ENCODE results near the gene SERPINA1.
A peak's percentile ranks its signal among the peaks of the same experiment; 100 is the strongest.
"Not testable (repeated sequence)": the region's sequence is repeated elsewhere in the genome, so short reads cannot be mapped to it uniquely, and the experiment has no call there.

Gene SERPINA1

DNA sequence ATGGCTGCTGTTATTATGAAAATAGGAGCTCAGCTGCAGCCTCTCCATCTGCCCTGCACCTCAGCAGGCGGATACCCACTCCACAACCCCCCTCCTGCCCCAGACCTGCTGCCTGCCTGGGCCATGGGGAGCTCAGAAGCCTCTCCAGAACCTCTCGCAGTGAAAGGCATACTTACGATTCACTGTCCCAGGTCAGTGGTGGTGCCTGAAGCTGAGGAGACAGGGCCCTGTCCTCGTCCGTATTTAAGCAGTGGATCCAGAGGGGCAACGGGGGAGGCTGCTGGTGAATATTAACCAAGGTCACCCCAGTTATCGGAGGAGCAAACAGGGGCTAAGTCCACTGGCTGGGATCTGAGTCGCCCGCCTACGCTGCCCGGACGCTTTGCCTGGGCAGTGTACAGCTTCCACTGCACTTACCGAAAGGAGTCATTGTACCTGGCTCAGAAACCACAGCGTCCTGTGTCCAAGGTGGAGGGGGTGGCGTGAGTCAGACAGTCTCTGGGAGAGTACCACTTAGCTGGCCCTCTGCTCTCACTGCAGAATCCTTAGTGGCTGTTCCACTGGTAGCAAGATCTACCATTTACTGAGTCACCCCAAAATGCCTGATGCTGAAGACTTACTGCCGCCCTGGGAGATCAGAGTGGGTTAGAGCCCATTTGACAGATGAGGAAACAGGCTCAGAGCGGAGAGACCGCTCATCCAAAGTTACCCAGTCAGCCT lies at the start of gene SERPINA1:
SERPINA1 (minus strand) TSS at position 219 of the 720 bp plus-strand sequence. CDS start 5,365 bp downstream, outside the sequence.
- no peak for DNase-seq (ENCODE audit: low read depth in 3 of 3)

DNA sequence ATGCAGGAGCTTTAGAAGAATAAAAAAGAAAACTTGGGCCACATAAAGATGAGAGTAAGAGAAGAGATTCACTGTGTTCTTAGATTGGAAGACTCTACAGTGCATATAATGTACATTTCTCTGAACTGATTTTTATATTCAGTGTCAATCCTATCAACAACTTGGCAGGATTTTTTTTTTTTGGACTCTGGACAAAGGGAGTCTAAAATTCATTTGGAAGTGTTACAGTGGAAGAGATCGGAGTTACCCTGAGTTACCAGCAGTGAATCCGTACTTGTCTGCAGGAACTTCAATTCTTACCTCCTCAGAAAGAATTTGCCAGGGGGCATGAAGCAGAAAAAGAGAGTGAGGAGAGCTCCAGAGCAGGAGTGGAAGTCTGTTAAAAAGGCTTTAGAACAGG lies 40.2 kb upstream of the SERPINA1 start:
- DNase-seq (ENCODE audit: low read depth in 3 of 3), result no peak

DNA sequence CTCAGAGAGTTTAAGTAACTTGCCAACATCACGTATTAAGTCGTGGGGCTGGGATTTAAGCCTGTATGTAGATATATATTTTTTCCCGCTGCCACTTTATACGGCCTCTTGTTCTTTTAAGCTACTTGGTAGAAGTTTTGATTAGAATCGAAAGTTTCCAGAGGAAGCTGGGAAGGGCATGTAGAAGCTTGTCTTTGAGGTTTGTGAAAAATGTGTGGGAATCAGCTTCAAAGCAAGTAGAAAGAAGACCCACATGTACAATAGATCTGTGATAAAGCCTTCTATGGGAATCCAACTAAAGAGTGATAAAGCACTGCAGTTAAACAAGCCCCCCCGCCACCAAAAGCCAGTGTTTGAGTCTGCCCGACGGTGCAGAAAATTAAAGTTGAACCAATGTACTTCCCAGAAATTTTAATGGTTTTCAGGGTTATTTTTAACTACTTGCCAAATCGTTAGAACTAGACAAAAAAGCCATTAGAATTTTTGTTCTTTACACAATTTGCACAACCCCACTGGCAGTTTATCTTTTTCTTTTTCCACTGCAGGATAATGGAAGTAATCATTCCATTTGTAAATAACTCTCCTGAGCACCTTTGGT lies 38.7 kb upstream of the SERPINA1 start:
- DNase-seq (ENCODE audit: low read depth in 3 of 3), result no peak

DNA sequence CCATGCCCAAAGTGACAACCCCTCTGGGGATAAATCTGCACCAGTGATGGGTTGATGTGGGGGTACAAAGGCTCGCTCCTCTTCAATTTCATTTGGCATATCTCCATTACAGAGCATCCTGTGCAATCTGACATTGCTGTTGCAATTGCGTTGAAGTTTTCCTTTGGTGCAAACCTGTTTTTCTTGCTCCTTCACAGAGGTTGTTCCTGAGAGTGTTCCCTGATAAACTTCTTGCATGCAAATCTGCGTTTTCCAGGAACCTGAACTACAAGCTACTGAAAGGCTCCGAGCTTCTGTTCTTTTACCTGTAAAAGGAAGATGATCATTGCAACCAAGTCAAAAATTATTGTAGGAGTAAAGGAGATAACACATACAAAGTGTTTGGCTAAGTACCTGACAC lies 38.1 kb upstream of the SERPINA1 start:
- DNase-seq (ENCODE audit: low read depth in 3 of 3), result no peak

DNA sequence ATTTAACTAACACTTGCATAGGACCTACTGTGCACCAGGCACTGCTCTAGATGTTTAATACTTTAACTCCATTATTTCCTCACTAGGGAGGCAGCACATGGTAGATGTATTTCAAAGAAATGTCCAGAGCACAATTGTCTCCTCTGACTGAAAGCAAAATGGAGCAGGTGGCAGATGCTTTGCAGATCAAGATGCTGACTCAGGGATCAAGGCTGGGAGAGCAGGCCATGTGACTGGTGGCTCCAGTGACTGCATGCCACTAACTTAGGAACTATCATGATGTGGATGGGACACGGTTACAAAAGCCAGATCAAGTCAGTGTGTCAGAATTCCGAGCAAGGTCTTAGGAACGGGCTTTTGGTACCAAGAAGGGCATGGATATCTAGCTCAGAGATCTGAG lies 36.0 kb upstream of the SERPINA1 start:
- no peak for DNase-seq (ENCODE audit: low read depth in 3 of 3)

DNA sequence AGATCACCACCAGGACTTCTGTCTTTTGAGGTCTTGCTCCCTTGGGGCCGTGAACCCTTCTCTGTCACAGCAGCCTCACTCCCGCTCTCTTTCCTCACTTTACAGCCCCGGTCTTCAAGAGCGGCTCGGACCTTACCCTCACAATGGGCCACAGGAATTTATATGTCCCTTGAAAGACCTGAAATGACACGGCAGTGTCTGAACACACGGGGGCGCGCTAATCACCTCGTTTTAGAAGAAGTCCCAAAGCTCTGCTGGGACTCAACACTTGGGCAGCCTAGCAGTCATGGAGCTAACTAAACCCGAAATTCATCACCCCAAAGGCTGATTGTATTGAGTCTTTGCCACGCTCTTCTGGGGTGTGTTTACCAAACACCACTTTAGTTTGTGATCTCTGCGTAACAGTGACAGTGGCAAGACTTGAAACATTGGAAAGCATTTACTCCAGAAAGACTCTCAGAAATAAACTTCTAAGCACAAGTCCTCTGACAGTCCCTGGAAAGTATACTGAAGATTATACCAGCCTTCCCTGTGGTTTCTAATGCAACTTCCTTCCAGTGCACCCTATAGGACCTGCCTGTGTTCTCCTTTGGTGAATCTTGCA lies 35.2 kb upstream of the SERPINA1 start:
- DNase-seq (ENCODE audit: low read depth in 3 of 3), result peak in 1 of 3 experiments; percentile 19

DNA sequence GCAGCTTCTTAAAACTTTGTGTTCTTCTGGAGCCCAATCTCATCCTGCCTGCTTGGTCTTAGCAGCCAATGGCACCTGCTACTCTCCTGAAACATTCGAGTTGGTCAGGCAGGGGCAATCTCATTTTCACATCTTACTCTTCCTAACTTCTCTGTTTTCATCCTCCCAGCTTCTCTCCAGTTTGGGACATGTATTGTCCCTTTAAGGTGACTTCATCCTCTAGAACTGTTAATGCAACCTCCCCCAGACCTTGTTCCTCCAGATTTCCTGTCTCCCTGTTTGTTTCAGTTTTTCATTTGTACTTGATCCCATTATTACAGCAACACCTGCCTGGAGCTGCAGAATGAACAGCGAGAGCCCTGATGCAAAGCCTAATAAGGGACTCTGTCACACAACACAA lies 32.9 kb upstream of the SERPINA1 start:
- DNase-seq (ENCODE audit: low read depth in 3 of 3), result no peak

DNA sequence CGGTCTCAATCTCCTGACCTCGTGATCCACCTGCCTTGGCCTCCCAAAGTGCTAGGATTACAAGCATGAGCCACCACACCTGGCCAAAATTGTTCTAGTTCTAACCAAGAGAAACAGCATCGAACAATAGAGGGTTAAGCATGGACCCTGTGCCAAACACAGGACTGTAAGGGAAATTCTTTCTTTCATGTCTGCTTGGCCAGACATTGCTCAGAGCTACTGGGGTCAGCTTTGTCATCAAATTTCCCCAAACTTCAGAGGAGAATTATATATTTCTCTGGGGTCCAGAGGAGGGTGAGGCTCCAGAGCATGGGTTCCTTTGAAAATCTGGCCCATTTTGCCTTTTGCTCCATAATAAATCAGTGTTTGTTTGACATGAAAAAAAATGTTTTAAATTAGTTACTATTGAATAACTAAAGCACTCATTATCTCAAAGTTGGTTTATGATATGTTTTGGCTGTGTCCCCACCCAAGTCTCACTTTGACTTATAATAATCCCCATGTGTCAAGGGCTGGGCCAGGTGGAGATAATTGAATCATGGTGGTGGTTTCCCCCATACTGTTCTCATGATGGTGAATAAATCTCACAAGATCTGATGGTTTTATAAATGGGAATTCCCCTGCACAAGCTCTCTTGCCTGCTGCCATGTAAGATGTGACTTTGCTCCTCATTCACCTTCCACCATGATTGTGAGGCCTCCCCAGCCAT lies 29.2 kb upstream of the SERPINA1 start:
- not testable (repeated sequence) for DNase-seq (ENCODE audit: low read depth in 3 of 3)

DNA sequence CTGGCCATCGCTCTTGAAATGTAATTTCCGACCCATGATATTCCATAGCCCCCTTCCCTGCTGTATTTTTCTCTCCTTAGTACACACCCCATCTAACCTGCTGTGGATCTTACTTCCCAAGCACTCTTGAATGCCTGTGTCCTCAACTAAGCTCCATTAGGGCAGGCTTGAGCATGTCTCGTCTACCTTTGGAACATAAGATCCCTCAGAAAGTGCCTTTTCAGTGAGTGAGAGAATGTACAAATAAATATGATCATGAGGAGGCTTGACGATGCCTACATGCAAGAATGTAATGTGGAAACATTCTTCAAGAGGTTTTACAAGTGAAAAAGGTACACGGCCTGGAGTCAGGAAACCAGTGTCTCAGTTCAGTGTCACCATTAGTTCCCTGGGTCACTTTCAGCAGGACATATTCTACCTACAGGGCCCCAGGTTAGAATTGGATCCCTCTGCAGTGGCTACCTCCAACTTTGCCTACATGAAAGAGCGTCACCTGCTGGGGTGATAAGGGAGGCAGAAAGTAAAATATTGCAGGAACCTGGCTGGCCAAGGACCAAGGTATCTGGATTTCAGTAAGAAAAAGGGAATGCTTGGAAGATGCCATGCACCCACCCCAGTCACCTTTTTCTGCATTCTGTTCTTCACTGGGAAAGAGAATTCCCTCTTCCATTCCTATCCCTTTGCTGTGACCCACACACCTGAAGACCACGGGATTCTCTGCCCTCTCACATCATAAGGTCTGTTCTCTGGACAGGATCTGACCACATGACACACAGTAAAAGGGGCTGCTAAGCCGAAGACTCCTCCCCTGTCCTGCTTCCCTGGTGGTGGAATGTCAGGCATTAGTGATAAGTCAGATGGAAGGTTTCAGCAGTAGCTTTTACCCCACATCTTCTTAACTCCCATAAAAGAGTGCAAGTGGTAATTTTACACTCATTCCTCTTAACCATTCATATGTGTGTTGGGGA lies 24.6 kb upstream of the SERPINA1 start:
- DNase-seq (ENCODE audit: low read depth in 3 of 3), result no peak

DNA sequence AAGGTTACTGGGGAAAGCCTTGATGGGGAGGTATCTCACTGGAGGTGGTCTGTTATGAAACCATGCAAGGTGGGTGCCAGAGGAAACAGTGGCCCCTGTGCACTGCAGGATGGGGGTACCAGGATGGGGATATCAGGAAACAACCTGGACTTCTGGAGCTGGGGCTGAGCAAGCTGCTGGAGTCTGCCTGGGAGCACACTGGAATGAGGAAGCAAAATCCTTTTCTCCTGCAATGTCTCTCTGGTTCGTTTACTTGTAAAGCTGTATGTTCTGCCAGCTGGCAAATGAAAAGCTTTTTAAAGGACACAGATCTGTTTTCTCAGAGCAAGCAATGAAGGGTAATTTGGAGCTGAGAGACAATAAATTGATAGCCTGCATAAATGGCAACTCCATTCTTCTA lies 23.2 kb upstream of the SERPINA1 start:
- no peak for DNase-seq (ENCODE audit: low read depth in 3 of 3)

DNA sequence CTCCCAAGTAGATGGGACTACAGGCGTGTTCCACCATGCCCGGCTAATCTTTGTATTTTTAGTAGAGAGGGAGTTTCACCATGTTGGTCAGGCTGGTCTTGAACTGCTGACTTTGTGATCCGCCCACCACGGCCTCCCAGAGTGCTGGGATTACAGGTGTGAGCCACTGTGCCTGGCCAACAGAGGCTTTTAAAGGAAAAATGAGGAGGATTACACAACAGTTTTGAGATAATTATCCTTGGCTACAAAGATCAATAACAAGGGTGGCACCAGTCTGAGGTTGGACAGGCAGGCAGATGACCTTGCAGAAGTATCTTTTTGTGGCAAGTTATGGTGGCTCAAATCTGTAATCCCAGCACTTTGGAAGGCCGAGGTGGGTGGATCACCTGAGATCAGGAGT lies 21.0 kb upstream of the SERPINA1 start:
- not testable (repeated sequence) for DNase-seq (ENCODE audit: low read depth in 3 of 3)

DNA sequence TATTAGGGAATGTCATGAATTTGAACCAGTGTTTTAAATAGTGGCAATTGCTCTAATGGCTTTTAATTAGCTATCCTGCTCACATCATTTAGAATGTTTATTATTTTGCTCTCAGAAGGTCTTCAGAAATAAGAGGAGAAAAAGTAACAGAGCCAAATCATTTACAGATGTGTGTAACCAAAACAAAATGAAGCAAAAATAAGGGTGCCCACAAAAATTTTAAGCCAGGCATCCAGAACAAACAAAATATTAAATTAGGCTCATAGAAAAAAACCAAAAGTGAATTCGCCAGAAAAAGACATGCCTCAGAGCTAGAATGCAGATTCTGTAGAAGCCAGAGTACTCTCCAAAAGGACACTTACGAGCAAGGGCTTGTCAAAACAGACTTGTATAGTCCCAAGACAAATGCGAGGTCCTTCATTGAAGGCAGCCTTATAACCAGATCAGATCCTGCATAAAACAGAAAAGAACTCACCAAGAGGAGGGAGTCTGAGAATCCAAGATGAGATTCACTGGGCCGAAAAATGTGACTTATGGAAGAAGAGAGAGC lies 20.2 kb upstream of the SERPINA1 start:
- no peak for DNase-seq (ENCODE audit: low read depth in 3 of 3)

DNA sequence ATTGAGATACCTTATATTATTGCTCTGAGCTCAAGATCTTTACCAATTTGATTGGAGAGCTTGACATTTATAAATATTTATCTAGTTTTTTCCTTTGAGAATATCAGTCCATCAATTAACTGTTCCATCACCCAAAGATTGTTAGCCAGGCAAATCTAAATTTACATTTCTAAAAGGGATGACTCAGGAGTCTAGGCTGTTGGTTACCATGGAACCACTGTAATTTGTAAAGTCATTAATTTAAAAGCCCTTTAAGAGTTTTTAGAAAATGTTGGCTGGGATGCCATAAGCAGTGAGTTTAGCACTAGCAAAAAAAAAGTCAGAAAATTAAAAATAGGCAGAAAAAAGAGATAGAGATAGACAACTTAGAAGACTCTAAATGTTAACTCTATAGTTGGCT lies 19.5 kb upstream of the SERPINA1 start:
- DNase-seq (ENCODE audit: low read depth in 3 of 3), result no peak

DNA sequence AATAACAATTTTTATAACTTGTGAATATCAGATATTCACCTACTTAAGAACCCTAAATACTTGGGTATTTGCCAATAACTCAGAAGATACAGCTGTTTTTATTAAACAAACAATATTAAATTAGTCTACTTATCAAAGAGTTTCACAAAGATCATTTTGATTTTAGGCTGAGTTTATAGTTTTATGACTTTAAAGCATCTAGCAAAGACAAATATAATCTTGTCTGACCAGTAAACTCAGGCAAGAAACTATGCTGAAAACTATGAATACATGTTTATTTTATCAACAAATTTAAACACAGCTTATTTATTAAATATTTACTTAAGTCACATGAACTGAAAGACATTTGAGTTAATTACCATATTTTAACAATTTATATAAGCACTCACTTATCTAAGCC lies 18.5 kb upstream of the SERPINA1 start:
- no peak for DNase-seq (ENCODE audit: low read depth in 3 of 3)

DNA sequence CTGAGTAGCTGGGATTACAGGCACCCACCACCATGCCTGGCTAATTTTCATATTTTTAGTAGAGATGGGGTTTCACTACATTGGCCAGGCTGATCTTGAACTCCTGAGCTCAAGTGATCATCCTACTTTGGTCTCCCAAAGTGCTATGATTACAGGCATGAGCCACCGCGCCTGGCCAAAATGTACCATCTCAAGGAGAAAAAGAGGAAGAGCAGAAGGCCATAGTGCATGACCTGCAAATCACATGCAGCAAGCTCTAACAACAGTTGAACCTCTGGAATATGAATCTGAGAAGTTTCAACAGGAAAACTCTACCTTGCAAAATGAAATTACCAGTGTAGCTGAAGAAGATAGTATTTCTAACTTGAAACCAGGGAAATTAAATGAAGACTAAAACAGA lies 17.1 kb upstream of the SERPINA1 start:
- no peak for DNase-seq (ENCODE audit: low read depth in 3 of 3)

DNA sequence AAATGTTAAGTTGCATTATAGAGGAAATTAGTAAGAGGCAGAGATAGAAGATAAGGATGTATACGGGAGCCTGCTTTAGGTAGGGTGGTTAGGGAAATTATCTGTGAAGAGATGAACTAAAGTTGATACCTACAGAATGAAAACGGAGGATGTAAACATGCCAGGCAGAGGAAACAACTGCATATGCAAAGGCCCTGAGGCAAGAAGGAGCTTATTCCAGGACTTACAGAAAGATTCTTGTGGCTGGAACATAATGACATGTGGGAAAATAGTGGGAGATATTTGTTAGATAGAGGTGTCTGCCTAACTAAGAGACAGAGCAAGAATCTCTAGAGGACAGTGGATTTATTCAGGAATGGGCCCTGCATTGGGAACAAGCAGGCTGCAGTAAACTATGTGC lies 16.2 kb upstream of the SERPINA1 start:
- DNase-seq (ENCODE audit: low read depth in 3 of 3), result no peak

DNA sequence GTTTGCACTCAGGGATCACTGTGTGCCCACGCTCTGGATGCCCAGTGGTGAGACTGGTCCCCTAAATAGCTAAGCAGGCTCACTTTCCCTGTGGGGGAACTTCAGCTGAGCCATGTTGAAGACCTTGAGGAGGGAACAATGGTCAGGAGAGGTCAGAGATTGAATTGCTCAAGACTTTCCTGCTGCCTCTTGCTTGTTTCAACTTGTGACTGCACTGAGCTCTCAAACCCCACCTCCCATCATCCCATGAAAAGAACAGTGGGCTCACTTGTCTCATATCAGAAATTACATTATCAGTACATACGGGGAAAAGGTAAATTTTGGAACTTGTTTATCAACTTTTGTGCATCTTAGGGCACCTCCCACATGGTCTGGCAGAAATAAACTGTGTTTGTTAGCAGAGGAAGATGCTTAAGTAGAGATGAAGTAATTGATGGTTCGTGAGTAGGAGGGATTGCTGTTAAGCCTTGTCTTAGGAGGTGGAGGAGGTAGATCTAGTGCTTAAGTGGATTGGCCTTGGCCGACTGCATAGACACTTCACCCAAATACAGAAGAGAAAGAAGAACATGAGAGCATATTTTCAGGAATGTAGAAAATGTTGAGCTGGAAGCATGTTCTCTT lies 15.0 kb upstream of the SERPINA1 start:
- no peak for DNase-seq (ENCODE audit: low read depth in 3 of 3)

DNA sequence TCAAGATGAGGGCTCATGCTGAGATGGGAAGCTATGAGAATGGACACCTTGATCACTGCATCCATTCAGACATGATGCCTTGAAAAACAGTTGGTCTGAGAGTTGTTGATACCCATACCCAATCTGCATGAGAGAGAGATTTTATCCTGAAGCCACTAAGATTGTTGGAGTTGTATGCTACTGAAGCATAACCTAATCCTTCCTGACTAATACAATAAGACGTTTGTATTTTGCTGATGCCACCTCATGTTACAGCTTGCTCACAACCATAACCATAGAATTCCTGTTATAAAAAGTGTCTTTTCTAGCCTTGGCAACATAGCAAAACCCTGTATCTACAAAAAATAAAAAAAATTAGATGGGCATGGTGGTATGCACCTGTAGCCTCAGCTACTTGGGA lies 12.7 kb upstream of the SERPINA1 start:
- no peak for DNase-seq (ENCODE audit: low read depth in 3 of 3)

DNA sequence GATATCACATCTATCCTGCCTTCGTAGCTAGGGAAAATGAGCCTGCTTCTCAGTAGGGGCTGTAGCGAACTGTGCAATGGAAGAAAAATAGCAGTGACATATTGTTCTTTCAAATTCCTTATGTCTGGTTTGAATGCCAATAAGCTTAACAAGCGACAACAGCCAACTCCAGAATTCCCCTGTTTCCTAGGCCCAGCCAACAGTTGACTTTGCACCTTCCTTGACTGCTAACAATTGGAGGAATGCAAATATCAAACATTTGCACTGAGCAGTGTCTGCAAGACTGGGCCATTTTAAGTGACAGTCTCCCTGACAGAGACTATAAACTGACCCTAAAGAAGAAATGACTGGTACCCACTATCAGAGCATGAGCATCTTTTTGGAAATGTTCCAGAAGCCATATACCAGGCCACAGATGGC lies 12.0 kb upstream of the SERPINA1 start:
- DNase-seq (ENCODE audit: low read depth in 3 of 3), result no peak

DNA sequence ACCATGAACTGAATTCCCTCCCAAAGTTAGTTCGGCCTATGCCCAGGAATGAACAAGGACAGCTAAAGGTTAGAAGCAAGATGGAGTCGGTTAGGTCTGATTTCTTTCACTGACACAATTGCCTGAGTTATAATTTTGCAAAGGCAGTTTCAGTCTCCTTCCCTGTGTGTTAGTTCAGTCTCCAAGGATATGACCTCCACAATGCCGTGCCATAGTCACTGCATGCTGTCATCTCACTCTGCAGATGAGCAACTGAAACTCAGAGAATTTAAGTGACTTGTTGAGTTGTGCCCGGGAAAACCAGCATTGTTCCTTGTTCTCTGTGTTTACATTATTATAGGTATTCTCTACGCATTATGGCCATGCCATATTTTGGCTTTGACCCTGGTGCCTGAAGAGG lies 10.1 kb upstream of the SERPINA1 start:
- DNase-seq (ENCODE audit: low read depth in 3 of 3), result no peak

DNA sequence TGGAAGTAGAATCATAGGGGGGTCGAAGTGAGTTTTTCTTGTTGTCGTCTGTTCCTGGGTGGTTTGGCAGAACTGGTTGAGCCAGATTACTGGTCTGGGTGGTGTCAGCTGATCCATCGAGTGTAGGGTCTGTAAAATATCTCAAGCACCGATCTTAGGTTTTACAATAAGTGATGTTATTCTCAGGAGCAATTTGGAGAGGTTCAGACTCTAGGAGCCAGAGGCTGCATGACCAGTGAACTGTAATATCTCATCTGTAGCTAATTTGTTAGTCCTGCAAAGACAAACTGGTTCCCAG lies 9.7 kb upstream of the SERPINA1 start:
- no peak for DNase-seq (ENCODE audit: low read depth in 3 of 3)

All from stimulated activated CD4-positive, alpha-beta T cell treated with anti-CD3 and anti-CD28 coated beads, TNF-alpha, amount 100 ng/mL, for 4 hours (primary cell).